ENCODE measurements around the gene RC3H2.

RC3H2 gene

DNA sequence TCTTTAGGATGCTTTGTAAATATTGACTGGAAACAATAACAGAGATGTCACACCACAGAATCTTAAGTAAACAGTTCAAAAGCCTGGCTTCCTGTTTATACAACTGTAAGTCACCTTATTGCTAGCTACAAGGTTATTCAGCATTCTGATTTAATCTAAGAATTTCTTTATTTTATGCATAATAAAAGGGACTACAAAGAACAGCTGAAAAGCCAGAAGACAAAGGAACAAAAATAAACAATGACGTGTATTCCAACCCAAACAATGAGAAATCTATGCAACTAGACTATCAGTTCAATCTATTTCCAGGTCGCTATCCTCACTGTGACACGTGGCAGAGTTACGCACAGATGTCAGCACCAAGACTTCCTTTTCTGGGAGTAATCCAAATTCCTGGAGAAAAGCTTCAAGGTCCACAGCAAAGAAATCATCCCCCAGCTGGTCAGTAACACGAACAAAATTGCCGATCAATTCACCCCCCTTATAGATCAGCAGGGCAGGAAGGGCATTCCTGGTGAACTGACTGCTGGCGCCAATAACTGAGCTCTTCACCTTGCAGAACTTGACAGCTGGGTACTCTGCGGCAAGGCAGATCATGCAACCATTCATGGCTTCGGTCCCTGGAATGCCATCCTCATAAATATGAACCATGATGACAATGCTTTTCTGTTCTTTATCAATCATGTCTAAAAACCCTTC is 85.2 kb downstream of the RC3H2 start:
- Histone ChIP-seq H3K4me1 (ENCODE audit: control insufficient read depth, insufficient read depth, low read length) (peaks cover 8% of the 10 kb centered on the region), H3K4me3 (ENCODE audit: low read depth, low read length) (no peak overlapping the region), H3K27ac (ENCODE audit: extremely low read depth, low read depth, low read length) (no peak overlapping the region), H3K36me3 (ENCODE audit: control insufficient read depth in 2 of 2, insufficient read depth in 1 of 2, low read length in 2 of 2) (peaks cover 7 to 64% of the 10 kb centered on the region in 2 experiments), H3K9me3 (ENCODE audit: control insufficient read depth, insufficient read depth, low read depth, low read length) (no peaks in the 10 kb centered on the region)
- ChIA-PET CTCF (interaction anchor here (0.7 to 4.0 kb wide), 4 partner anchors 7 to 1200 kb away, joined by 3 to 26 read pairs (median 4); no protein-coding TSS in a partner anchor), POLR2A (interaction anchor here (0.6 to 1.9 kb wide), 2 partner anchors 8 to 18 kb away, joined by 7 to 9 read pairs; partner anchors contain the start of gene PDCL)
- TF ChIP-seq ZNF354C (tag by site-specific recombination; IDR thresholded peaks at IDR 0.05; ENCODE audit: borderline replicate concordance, low read depth) (no peak), KLF8 (tag by site-specific recombination; IDR thresholded peaks at IDR 0.05) (no peak), ZNF785 (tag by site-specific recombination; IDR thresholded peaks at IDR 0.05) (no peak), ZNF366 (tag by site-specific recombination; conservative IDR thresholded peaks at IDR 0.05) (no peak), PBX3 (CRISPR knock-in tag; IDR thresholded peaks at IDR 0.05) (no peak), ZNF660 (tag by site-specific recombination; IDR thresholded peaks at IDR 0.05) (no peak), ZNF324 (tag by site-specific recombination; IDR thresholded peaks at IDR 0.05) (no peak), YY2 (tag by site-specific recombination; IDR thresholded peaks at IDR 0.05) (no peak), ZNF398 (tag by site-specific recombination; IDR thresholded peaks at IDR 0.05) (no peak), ZNF639 (tag by site-specific recombination; IDR thresholded peaks at IDR 0.05) (no peak), ZNF549 (tag by site-specific recombination; IDR thresholded peaks at IDR 0.05) (no peak), REST (tag by site-specific recombination; IDR thresholded peaks at IDR 0.05) (no peak), ZNF792 (tag by site-specific recombination; IDR thresholded peaks at IDR 0.05) (no peak), ZIC2 (tag by site-specific recombination; IDR thresholded peaks at IDR 0.05) (no peak), ZNF501 (tag by site-specific recombination; IDR thresholded peaks at IDR 0.05) (no peak), ZNF202 (tag by site-specific recombination; IDR thresholded peaks at IDR 0.05; ENCODE audit: borderline replicate concordance) (no peak), ZNF677 (tag by site-specific recombination; IDR thresholded peaks at IDR 0.05) (no peak), ZNF311 (tag by site-specific recombination; IDR thresholded peaks at IDR 0.05; ENCODE audit: borderline replicate concordance) (no peak)
- TF ChIP-seq, protein P1, sequence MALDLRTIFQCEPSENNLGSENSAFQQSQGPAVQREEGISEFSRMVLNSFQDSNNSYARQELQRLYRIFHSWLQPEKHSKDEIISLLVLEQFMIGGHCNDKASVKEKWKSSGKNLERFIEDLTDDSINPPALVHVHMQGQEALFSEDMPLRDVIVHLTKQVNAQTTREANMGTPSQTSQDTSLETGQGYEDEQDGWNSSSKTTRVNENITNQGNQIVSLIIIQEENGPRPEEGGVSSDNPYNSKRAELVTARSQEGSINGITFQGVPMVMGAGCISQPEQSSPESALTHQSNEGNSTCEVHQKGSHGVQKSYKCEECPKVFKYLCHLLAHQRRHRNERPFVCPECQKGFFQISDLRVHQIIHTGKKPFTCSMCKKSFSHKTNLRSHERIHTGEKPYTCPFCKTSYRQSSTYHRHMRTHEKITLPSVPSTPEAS (tag by site-specific recombination; IDR thresholded peaks at IDR 0.05) = no peak
